K562 (cell line): ENCODE results near the gene APC. TPM values are rescaled to one million over a fixed set of nuclear protein-coding genes. Genes with fewer than 3 reads are reported as not detected.
A peak's percentile ranks its signal among the peaks of the same experiment; 100 is the strongest.
"Not testable (repeated sequence)": the region's sequence is repeated elsewhere in the genome, so short reads cannot be mapped to it uniquely, and the experiment has no call there.

Experiments
- ATAC-seq: fragments of 200-7000 bp; cut with Tn5 transposase; 3 replicates; pipeline ENCODE4 v1.9.1; 2020; ENCODE audit warnings: moderate library complexity
- BruUV-seq: library from RNA; stranded (reverse); fragments of 400-500 nt; replicated peaks from 2 replicates; lab custom pipeline; 2021; lab: Mats Ljungman, UMichigan
- CTCF ChIA-PET: fragments of 300-600 bp; formaldehyde crosslinking; extraction: SDS; loops from one replicate; lab custom pipeline; 2021; ENCODE audit warnings: low intra/inter-chr PET ratio; lab: Yijun Ruan, JAX
- POLR2A ChIA-PET: fragments of 300-600, 350-650 bp; sonication (Branson Sonifier 250); formaldehyde crosslinking; extraction: SDS; loops from one replicate; lab custom pipeline; 2021; ENCODE audit warnings: antibody characterized with exemption, inconsistent platforms; lab: Yijun Ruan, JAX
- DNase-seq, 4 experiments: peaks; one replicate each; pipeline versions ENCODE4 v3.0.0 to v3.0.0-alpha.2; 2011 to 2018; ENCODE audit warnings: low spot score in 3 of 4, mixed read lengths in 3 of 4; ENCODE audit errors: extremely low read depth in 1 of 4
- FAIRE-seq: peaks from 2 replicates; lab custom pipeline; 2011; peaks lifted over from hg19 to GRCh38; lab: Jason Lieb, UNC
- H2AFZ ChIP-seq: 2 replicates; pipeline ENCODE4 v1.6.0; 2011; ENCODE audit warnings: low read depth, low read length, control low read depth, inconsistent platforms
- H3K27ac ChIP-seq: fragments of 200-600 bp; 3 replicates; pipeline ENCODE4 v1.8.0; 2011; ENCODE audit warnings: low read depth, mild to moderate bottlenecking, control low read depth, inconsistent platforms, low read length, moderate library complexity, mixed read lengths; ENCODE audit errors: extremely low read depth
- H3K27me3 ChIP-seq, 2 experiments: fragments of 300-600 bp in 1 of 2; 2 replicates in 1 of 2; 3 replicates in 1 of 2; pipeline versions ENCODE4 v1.6.0 to v1.8.0; 2011; ENCODE audit warnings: inconsistent platforms in 2 of 2, low read length in 2 of 2, mild to moderate bottlenecking in 1 of 2, mixed read lengths in 1 of 2, moderate library complexity in 1 of 2; ENCODE audit not compliant: control insufficient read depth in 2 of 2, insufficient read depth in 2 of 2
- H3K36me3 ChIP-seq: fragments of 300-600 bp; 3 replicates; pipeline ENCODE4 v1.8.0; 2011; ENCODE audit warnings: mild to moderate bottlenecking, low read length, inconsistent platforms; ENCODE audit not compliant: control insufficient read depth, insufficient read depth
- H3K4me1 ChIP-seq, 2 experiments: fragments of 200-600 bp in 1 of 2; replicated peaks in 1 of 2; 2 replicates in 1 of 2; 3 replicates in 1 of 2; pipeline versions ENCODE4 v1.5.1 to v1.8.0; 2011; ENCODE audit warnings: inconsistent platforms in 2 of 2, low read length in 2 of 2, mild to moderate bottlenecking in 1 of 2, mixed read lengths in 1 of 2, moderate library complexity in 1 of 2; ENCODE audit not compliant: control insufficient read depth in 2 of 2, insufficient read depth in 2 of 2
- H3K4me2 ChIP-seq: 2 replicates; pipeline ENCODE4 v1.6.1; 2011; ENCODE audit warnings: low read length, control low read depth, inconsistent platforms, mixed read lengths; ENCODE audit not compliant: insufficient read depth
- H3K4me3 ChIP-seq: fragments of 200-600 bp; sonication (generic), shearing (Covaris generic); 2 replicates; pipeline ENCODE4 v1.5.1; 2016; ENCODE audit warnings: control low read depth, inconsistent platforms
- H3K79me2 ChIP-seq: fragments of 200-600 bp; 3 replicates; pipeline ENCODE4 v1.8.0; 2011; ENCODE audit warnings: low read length, inconsistent platforms; ENCODE audit not compliant: control insufficient read depth, insufficient read depth
- H3K9ac ChIP-seq, 2 experiments: 2 replicates each; pipeline versions ENCODE4 v1.6.0 to v1.6.1; 2011; ENCODE audit warnings: low read depth in 2 of 2, low read length in 2 of 2, control low read depth in 1 of 2, inconsistent platforms in 1 of 2, mild to moderate bottlenecking in 1 of 2, mixed read lengths in 1 of 2; ENCODE audit not compliant: insufficient read depth in 1 of 2
- H3K9me1 ChIP-seq: one replicate; pipeline ENCODE4 v1.6.0; 2011; ENCODE audit warnings: inconsistent platforms, mild to moderate bottlenecking, low read length, moderate library complexity; ENCODE audit not compliant: control insufficient read depth, insufficient read depth
- H3K9me3 ChIP-seq: replicated peaks from 2 replicates; pipeline ENCODE4 v1.5.1; 2011; ENCODE audit warnings: low read depth, low read length, inconsistent platforms; ENCODE audit not compliant: control insufficient read depth, insufficient read depth
- H4K20me1 ChIP-seq: replicated peaks from 2 replicates; pipeline ENCODE4 v1.6.1; 2011; ENCODE audit warnings: low read length, inconsistent platforms, mixed read lengths; ENCODE audit not compliant: control insufficient read depth, insufficient read depth
- BCOR ChIP-seq: fragments of 450-650 bp; IDR thresholded peaks from 2 replicates; pipeline ENCODE4 v1.6.1; 2016
- WGBS: fragments of 100-300 bp; shearing (Covaris generic); methylation state at CpG from one replicate; pipeline ENCODE4 v1.1.6; 2016; ENCODE audit warnings: low coverage, mixed read lengths; ENCODE audit not compliant: insufficient coverage; ENCODE audit errors: missing lambda C conversion rate; 5-methylcytosine and 5-hydroxymethylcytosine counted together
- in situ Hi-C: fragments of 300-500 bp; cut with MboI; formaldehyde crosslinking; loops from 4 replicates; pipeline ENCODE4 v1.15.0; 2018; ENCODE audit warnings: inconsistent platforms, mixed read lengths
- intact Hi-C: fragments of 100-400 bp; cut with micrococcal nuclease; formaldehyde crosslinking; loops from 2 replicates; pipeline ENCODE4 v1.14.2; 2022
- polyA plus RNA-seq, 8 experiments: library from polyadenylated mRNA; depleted of rRNA in 4 of 8; stranded (reverse) in 5 of 8; unstranded in 3 of 8; fragments of >200 nt; fragmentation: Nextera tagmentation in 2 of 8; fragmentation: Illumina TruSeq in 1 of 8; extraction: Ambion mirVana in 2 of 8; extraction: Trizol in 1 of 8; gene quantifications; 2 replicates each; pipeline versions ENCODE4 v1.2.1 to v1.2.3, GENCODE V29; 2011 to 2014; ENCODE audit warnings: inconsistent platforms in 1 of 8, missing spikeins in 1 of 8
- total RNA-seq, 7 experiments: library from RNA; depleted of rRNA in 6 of 7; stranded (reverse); fragments of >200 nt in 6 of 7; fragmentation: Illumina TruSeq in 2 of 7; extraction: Trizol in 2 of 7; gene quantifications; 2 replicates each; pipeline versions ENCODE4 v1.2.1 to v1.2.3, GENCODE V29; 2011 to 2021; ENCODE audit warnings: low replicate concordance in 1 of 7
- TF ChIP-seq, protein P1 (sequence below): fragments of 450-650 bp; IDR thresholded peaks from 2 replicates; pipeline ENCODE4 v1.6.1; 2016; ENCODE audit warnings: missing biosample characterization, missing genetic modification characterization
- TF ChIP-seq, protein P2 (sequence below): fragments of 250-450 bp; sonication (Bioruptor Pico); IDR thresholded peaks from 2 replicates; pipeline ENCODE4 v1.9.0; 2021; ENCODE audit warnings: mild to moderate bottlenecking

APC gene
- total and polyA plus RNA-seq, 9 of the 15 experiments (the other 6 are each of a cell fraction or from before 2014, with no cell fraction given) = 5.7 to 29.5 (median 15.4) TPM

GRCh38 chr5:112860571-112860928 lies 122.9 kb downstream of the APC start:
- in situ Hi-C loops, DNase-seq, FAIRE-seq, CTCF ChIA-PET, H3K9me1 ChIP-seq, H3K9me3 ChIP-seq, H4K20me1 ChIP-seq, H3K27me3 ChIP-seq, ATAC-seq: not testable (repeated sequence)
- intact Hi-C loops = loop anchor here (5.0 kb wide), 2 partner anchors 117 to 168 kb away; partner anchors contain the start of gene DCP2
- Histone ChIP-seq H3K36me3 (peaks cover 33% of the 10 kb centered on the region), H3K4me1 (peaks cover 0 to 12% of the 10 kb centered on the region in 2 experiments; a peak in 2 of 5 replicates), H2AFZ (peak overlapping the region; percentile 96), H3K27ac (peak overlapping the region; percentile 81), H3K4me2 (peak overlapping the region; percentile 85), H3K4me3 (peak overlapping the region; percentile 82), H3K9ac (peak overlapping the region in 1 of 2 experiments; percentile 94; a peak in 2 of 4 replicates), H3K79me2 (peaks cover 44% of the 10 kb centered on the region)
- TF ChIP-seq BCOR = 0 out of 2 replicates have a peak, but pooled peaks have one; percentile 7
- TF ChIP-seq, protein P1, sequence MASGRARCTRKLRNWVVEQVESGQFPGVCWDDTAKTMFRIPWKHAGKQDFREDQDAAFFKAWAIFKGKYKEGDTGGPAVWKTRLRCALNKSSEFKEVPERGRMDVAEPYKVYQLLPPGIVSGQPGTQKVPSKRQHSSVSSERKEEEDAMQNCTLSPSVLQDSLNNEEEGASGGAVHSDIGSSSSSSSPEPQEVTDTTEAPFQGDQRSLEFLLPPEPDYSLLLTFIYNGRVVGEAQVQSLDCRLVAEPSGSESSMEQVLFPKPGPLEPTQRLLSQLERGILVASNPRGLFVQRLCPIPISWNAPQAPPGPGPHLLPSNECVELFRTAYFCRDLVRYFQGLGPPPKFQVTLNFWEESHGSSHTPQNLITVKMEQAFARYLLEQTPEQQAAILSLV (tag) = 0 out of 2 replicates have a peak, but pooled peaks have one; percentile 15
- TF ChIP-seq, protein P2, sequence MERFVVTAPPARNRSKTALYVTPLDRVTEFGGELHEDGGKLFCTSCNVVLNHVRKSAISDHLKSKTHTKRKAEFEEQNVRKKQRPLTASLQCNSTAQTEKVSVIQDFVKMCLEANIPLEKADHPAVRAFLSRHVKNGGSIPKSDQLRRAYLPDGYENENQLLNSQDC (CRISPR knock-in tag) = 0 out of 2 replicates have a peak, but pooled peaks have one; percentile 4
- WGBS = 72% methylated on average over 11 of the region's 11 CpGs
- POLR2A ChIA-PET = interaction anchor here (0.6 to 2.0 kb wide), 12 partner anchors 10 to 305 kb away, joined by 3 to 12 read pairs (median 3); partner anchors contain the start of gene REEP5
- BruUV-seq = TSS peak; percentile 97
